Right kidney (tissue), 1 donor: ENCODE results near the gene ALDH9A1.

Experiments used
- DNase-seq: peaks from one replicate; pipeline ENCODE4 v3.0.0-alpha.2; 2016

ALDH9A1 gene

GRCh38 chr1:165628147-165628822 is 70.1 kb downstream of the ALDH9A1 start:
- no peak for DNase-seq

- no peak for DNase-seq
Measured at GRCh38 chr1:165624441-165624840, 73.9 kb downstream of the ALDH9A1 start.

GRCh38 chr1:165623624-165624023 is 74.7 kb downstream of the ALDH9A1 start:
- DNase-seq: no peak

GRCh38 chr1:165619647-165620151 is 78.7 kb downstream of the ALDH9A1 start:
- no peak for DNase-seq

GRCh38 chr1:165616987-165617546 is 81.3 kb downstream of the ALDH9A1 start:
- DNase-seq: no peak

- DNase-seq: no peak
Measured at GRCh38 chr1:165616054-165616612, 82.2 kb downstream of the ALDH9A1 start.
